ENCODE data around the gene PDE4C.

The PDE4C gene

DNA sequence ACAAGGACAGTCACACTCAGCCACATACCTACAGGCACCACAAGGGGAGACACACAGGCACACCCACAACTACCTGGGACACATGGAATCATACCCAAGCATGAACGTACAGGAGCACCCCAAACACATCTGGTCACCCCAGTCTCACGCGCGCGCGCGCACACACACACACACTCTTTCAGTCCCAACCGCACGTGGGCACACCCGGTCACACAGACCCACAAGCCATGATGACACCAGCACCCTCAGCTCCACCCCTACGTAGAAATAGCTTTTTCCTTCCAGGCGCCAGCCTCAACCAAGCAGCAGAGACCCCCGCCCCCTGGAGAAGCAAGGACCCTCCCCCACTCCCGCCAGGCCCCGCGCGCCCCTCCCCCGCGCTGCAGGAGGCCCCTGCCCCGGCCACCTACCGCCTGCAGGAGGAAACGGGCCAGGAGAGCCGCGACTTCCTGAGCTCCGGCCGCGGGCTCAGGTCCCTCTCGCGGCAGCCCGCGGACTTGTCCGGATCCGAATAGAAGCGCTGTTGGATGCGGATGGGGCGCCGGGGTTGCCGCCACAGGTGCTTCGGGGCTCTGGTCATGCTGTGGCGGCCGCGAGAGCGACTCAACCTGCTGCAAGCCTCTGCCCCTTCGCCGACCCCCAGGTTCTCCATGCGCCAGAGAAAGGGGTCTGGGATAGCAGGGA, 6.4 kb upstream of the PDE4C start:
- TF ChIP-seq, protein P1, sequence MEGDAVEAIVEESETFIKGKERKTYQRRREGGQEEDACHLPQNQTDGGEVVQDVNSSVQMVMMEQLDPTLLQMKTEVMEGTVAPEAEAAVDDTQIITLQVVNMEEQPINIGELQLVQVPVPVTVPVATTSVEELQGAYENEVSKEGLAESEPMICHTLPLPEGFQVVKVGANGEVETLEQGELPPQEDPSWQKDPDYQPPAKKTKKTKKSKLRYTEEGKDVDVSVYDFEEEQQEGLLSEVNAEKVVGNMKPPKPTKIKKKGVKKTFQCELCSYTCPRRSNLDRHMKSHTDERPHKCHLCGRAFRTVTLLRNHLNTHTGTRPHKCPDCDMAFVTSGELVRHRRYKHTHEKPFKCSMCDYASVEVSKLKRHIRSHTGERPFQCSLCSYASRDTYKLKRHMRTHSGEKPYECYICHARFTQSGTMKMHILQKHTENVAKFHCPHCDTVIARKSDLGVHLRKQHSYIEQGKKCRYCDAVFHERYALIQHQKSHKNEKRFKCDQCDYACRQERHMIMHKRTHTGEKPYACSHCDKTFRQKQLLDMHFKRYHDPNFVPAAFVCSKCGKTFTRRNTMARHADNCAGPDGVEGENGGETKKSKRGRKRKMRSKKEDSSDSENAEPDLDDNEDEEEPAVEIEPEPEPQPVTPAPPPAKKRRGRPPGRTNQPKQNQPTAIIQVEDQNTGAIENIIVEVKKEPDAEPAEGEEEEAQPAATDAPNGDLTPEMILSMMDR (IDR thresholded peaks at IDR 0.05; ENCODE audit: control extremely low read depth, extremely low read depth, low read depth, missing control alignments) = no peak
- POLR2A ChIA-PET = interaction anchor here (0.6 kb wide), 1 partner anchor 44 kb away, joined by 3 read pairs; no protein-coding TSS in a partner anchor
- CTCF ChIA-PET = interaction anchor here (1.0 to 4.5 kb wide), 10 partner anchors 8 to 155 kb away, joined by 3 to 59 read pairs (median 4); partner anchors contain the start of gene RAB3A
- no peak for DNase-seq (ENCODE audit: extremely low spot score)

DNA sequence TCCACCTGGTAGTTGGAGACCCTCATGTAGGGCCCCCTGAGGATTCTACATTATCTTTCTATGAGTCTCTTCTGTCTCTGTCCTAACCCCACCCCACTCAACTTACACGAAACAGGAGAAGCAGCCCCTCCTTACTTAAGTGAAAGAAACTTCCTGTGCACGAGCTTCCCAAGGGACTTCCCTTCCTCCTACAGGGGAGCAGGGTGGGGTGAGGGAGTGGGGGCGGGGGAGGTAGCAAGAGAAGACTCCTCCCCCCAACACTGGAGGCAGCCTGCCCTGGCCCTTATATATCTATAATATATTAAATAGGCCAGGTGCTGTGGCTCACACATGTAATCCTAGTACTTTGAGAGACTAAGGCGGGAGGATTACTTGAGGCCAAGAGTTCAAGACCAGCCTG, 5.5 kb upstream of the PDE4C start:
- ChIA-PET POLR2A (interaction anchor here (0.7 kb wide), 1 partner anchor 50 kb away, joined by 3 read pairs; the partner anchor contains the start of gene JUND), CTCF (interaction anchor here (0.7 to 4.5 kb wide), 7 partner anchors 9 to 90 kb away, joined by 3 to 59 read pairs (median 5); partner anchors contain the start of gene RAB3A)
- TF ChIP-seq, protein P1 (IDR thresholded peaks at IDR 0.05; ENCODE audit: control extremely low read depth, extremely low read depth, low read depth, missing control alignments) = no peak
- no peak for DNase-seq (ENCODE audit: extremely low spot score)

DNA sequence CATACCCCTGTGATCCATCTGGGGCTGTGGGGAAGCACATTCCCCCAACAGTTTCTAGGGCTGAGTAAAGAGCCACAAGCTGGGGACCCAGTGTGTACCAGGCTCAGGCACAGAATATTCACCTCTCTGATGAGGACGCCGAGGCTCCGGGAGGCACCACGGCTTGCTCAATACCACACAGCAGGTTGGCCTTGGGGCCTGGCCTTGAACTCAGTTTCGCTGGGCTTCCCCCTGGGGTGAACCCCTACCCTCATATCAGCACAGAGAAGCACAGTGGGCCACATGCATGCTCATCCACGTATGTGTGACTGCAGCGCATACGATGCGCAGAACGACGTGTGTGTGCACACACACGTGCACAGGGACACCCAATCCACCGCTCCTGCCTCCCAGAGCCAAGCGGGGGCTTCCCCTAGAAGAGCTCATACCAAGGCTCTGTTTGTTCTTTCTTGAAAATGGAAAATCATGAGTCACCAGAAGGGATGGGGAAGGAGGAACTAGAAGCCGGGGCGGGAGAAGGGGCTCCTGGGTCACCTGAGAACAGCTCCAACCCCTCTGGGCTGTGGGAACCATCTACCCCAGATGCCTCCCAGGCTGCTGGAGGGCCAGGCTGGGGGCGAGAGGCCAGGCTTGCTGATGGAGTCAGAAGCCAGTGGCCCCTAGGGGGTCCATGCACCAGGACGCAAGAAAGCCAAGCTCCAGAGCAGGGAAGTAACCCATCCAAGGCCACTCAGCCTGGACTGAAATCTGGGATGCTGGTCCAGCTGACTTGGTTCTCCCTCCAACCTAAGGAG, 4.9 kb upstream of the PDE4C start:
- DNase-seq (ENCODE audit: extremely low spot score) = no peak
- TF ChIP-seq, protein P1 (IDR thresholded peaks at IDR 0.05; ENCODE audit: control extremely low read depth, extremely low read depth, low read depth, missing control alignments) = no peak
- POLR2A ChIA-PET = interaction anchor here (0.7 kb wide), 1 partner anchor 50 kb away, joined by 3 read pairs; the partner anchor contains the start of gene JUND
- CTCF ChIA-PET = interaction anchor here (0.7 to 4.5 kb wide), 10 partner anchors 10 to 171 kb away, joined by 3 to 59 read pairs (median 4); a partner anchor contains a TSS

DNA sequence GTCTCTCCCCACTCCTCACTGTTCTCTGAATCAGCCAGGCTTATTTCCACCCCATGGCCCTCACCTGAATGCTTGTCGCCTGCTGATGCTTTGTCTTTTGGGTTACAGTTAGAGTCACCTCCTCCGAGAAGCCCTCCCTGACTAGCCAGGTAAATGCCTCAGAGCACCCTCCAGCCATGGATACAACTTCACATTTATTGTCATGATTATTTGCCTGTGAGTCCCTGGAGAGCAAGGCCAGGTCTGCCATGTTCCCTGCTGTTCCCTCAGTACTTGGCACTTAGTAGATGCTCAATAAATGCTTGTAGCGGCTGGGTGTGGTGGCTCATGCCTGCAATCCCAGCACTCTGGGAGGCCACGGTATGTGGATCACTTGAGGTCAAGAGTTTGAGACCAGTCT, 3.7 kb upstream of the PDE4C start:
- no peak for DNase-seq (ENCODE audit: extremely low spot score)
- TF ChIP-seq, protein P1 (IDR thresholded peaks at IDR 0.05; ENCODE audit: control extremely low read depth, extremely low read depth, low read depth, missing control alignments) = no peak
- CTCF ChIA-PET = interaction anchor here (0.6 to 4.5 kb wide), 7 partner anchors 8 to 172 kb away, joined by 3 to 59 read pairs (median 4); a partner anchor contains a TSS

DNA sequence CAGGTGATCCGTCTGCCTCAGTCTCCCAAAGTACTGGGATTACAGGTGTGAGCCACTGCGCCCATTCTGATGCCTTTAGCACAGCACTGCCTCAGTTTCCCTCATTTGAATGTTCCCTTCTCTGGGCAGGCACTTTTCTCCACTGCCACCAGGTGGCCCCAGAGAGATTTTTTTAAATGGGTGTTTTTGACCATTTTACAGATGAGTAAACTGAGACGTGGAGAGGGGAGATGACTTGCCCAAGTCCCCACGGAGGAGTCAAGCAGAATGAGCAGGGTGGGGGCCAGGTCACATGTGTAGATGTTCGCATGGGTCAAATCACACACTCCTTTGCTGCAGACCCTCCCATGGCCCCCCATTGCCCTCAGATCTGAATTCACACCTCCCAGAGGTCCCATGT, 3.2 kb upstream of the PDE4C start:
- CTCF ChIA-PET = interaction anchor here (0.8 to 1.3 kb wide), 4 partner anchors 11 to 182 kb away, joined by 3 to 7 read pairs (median 4); no protein-coding TSS in a partner anchor
- POLR2A ChIA-PET = no interaction called here
- TF ChIP-seq, protein P1 (IDR thresholded peaks at IDR 0.05; ENCODE audit: control extremely low read depth, extremely low read depth, low read depth, missing control alignments) = peak; percentile 58
- DNase-seq (ENCODE audit: extremely low spot score) = no peak

More for the DNA sequence above, 3.7 kb upstream of the PDE4C start:
- POLR2A ChIA-PET = no interaction called here

DNA sequence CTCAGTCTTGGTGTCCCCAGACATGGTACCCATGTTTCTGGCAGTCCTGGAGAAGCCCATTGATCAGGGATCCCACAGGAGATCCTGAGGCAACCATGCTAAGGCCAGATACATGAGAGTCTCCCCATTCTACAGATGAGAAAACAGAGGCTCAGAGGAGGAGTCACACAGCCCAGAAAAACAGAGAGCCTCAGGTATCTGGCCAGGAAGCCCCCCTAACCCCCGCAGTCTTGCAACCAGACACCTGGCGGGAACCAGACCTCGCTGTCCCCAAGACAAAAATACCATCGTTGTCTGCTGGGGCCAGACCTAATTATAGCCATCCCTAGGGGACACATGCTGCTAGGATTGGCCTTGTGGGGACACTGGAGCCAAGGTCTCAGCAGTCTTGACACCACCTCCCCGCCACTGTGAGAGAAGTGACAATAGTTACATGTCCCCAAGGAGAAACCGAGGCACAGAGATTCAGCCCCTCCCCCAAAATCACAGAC, 1.6 kb upstream of the PDE4C start:
- CTCF ChIA-PET = interaction anchor here (1.0 to 1.3 kb wide), 2 partner anchors 13 to 23 kb away, joined by 3 to 7 read pairs; no protein-coding TSS in a partner anchor

More for the DNA sequence above, 1.6 kb upstream of the PDE4C start:
- TF ChIP-seq, protein P1 (IDR thresholded peaks at IDR 0.05; ENCODE audit: control extremely low read depth, extremely low read depth, low read depth, missing control alignments) = no peak
- POLR2A ChIA-PET = no interaction called here
- no peak for DNase-seq (ENCODE audit: extremely low spot score)
